Esophagus muscularis mucosa (tissue), 3 donors: ENCODE results near the gene MARCHF2.

Experiments
- POLR2AphosphoS5 ChIP-seq, 2 donors: sonication (generic); formaldehyde crosslinking; IDR thresholded peaks; one replicate each; pipeline ENCODE4 v1.6.1; 2017; ENCODE audit warnings: antibody characterized with exemption in 2 of 2
- TF ChIP-seq, protein P1 (sequence below), 3 experiments: fragments of 200-600 bp in 2 of 3; fragments of 450-650 bp in 1 of 3; sonication (generic) in 2 of 3; IDR thresholded peaks; one replicate each; pipeline ENCODE4 v1.5.1; 2017 to 2019; ENCODE audit warnings: antibody characterized with exemption in 3 of 3, mild to moderate bottlenecking in 2 of 3, moderate library complexity in 1 of 3

DNA sequence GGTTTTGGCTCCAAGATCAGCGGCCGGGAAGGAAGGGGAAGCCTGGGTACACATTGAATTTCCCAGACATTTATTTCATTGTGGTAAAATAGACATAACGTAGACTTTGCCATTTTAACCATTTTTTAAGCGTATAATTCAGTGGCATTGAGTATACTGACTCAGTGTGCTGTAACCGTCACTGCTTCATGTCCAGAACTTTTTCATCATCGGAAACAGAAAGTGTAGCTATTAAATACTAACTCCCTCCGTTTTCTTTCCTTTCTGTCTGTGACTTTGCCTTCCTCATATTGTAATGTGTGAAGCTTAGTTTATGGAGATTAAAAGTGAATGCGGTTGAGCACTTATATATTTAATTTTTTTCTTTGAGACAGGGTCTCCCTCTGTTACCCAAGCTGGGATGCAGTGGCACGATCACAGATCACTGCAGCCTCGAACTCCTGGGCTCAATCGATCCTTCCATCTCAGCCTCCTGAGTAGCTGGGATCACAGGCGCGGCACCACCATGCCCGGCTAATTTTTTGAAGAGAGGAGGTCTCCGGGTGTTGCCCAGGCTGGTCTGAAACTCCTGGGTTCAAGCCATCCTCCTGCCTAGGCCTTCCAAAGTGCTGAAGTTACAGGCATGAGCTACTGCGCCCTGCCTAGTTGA, 33.1 kb downstream of the MARCHF2 start:
- TF ChIP-seq, protein P1, sequence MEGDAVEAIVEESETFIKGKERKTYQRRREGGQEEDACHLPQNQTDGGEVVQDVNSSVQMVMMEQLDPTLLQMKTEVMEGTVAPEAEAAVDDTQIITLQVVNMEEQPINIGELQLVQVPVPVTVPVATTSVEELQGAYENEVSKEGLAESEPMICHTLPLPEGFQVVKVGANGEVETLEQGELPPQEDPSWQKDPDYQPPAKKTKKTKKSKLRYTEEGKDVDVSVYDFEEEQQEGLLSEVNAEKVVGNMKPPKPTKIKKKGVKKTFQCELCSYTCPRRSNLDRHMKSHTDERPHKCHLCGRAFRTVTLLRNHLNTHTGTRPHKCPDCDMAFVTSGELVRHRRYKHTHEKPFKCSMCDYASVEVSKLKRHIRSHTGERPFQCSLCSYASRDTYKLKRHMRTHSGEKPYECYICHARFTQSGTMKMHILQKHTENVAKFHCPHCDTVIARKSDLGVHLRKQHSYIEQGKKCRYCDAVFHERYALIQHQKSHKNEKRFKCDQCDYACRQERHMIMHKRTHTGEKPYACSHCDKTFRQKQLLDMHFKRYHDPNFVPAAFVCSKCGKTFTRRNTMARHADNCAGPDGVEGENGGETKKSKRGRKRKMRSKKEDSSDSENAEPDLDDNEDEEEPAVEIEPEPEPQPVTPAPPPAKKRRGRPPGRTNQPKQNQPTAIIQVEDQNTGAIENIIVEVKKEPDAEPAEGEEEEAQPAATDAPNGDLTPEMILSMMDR (IDR thresholded peaks at IDR 0.05) = no peak
- no peak for TF ChIP-seq POLR2AphosphoS5 (IDR thresholded peaks at IDR 0.05)
